ENCODE results near the gene CHST8. TPM values are rescaled to one million over a fixed set of nuclear protein-coding genes. Genes with fewer than 3 reads are reported as not detected.

The CHST8 gene
- total and polyA plus RNA-seq, 4 donors, result 0.36 to 1.4 (median 0.96) TPM; not detected in 1

Other genes starting within 250 kb of the CHST8 start
- gene CEBPG, start 248.2 kb upstream of the CHST8 start, total RNA-seq, result 10 to 100 TPM; 21.8 to 30.5 TPM
- 10 to 100 TPM in 1 of 2 donors, 1 to 10 TPM in 1; 8.6 to 32.2 TPM for gene CEBPG, start 248.2 kb upstream of the CHST8 start, polyA plus RNA-seq
- gene PEPD, start 100.2 kb upstream of the CHST8 start, total RNA-seq, result 10 to 100 TPM; 54.3 to 56.6 TPM
- 100 to 1,000 TPM in 1 of 2 donors, 10 to 100 TPM in 1; 48.2 to 186 TPM for gene PEPD, start 100.2 kb upstream of the CHST8 start, polyA plus RNA-seq
- 10 to 100 TPM; 39.3 to 45.6 TPM for gene KCTD15, start 174.9 kb downstream of the CHST8 start, total RNA-seq
- 10 to 100 TPM; 12.0 to 63.3 TPM for gene KCTD15, start 174.9 kb downstream of the CHST8 start, polyA plus RNA-seq